Measurements from ENCODE around the gene FBXO31. TPM values are rescaled to one million over a fixed set of nuclear protein-coding genes. Genes with fewer than 3 reads are reported as not detected.
"Not testable (repeated sequence)": the region's sequence is repeated elsewhere in the genome, so short reads cannot be mapped to it uniquely, and the experiment has no call there.

The FBXO31 gene
- total RNA-seq, 1 experiment from 2014 or later = 7.4 TPM

DNA sequence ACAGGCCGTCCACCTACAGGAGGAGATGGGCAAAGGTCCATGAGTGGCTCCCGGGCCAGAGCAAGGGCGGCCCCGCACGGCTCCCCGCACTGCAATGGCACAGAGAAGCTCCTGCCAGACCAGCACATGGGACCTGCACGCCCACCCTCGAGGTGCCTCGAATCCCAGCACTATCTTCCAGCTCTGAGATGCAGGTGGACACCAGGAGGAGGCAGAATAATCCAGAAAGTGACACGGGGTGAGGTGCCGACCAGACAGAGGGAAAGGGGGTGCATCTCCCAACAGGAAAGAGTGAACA, 39.9 kb downstream of the FBXO31 start:
- DNase-seq (ENCODE audit: low spot score) = no peak

DNA sequence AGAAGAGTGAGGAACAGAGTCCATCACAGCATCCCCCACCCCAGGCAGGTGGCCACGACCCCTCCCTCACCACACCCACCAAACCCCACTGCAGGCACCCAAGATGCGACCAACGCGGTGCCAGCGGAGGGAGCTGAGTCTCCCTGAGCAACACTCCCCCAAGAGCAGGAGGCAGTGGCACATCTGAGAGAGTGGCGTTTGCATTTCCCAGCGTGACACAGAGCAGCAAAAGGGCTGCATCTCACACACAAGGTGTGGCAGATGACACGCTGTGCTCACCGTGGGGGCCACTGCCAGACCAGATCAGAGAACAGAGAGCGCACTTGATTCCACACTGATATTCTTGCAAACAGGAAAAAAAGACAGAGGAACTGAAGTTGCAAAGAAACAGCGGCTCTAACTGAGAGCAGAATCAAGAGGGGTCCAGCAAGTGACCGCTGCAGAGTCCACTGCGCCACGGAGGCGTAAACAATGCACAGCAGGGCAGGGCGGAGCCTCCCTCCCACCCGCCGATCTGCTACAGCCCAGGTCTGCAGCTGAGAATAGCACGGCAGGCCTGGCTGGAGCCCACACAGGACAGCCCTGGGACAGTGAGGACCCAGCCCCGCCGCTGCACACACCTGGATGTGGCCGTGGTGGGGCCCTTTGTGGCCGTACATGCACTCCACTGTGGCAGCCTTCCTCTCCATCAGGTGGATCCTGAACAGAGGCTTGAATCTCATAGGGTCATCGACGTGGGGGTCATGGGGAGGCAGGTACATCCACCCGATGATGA, 40.4 kb downstream of the FBXO31 start:
- no peak for DNase-seq (ENCODE audit: low spot score)

DNA sequence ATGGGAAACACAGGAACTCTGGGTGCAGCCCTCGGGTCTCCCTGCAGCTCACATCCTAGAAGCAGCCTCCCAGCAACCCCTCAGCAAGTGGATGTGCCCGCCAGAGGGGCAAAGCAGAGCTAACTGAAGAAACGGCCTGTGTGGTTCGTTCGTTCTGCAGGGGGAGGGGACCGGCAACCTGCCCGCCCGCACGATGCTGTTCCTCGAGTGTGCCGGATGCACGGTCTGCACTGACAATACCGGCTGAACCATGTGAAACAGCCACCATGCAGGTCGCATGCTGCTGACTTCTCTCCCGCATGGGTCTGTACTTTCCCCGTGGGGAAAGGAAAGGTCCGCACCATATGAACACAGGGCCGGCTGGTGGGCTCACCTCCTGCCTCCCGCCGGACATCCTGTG, 41.1 kb downstream of the FBXO31 start:
- DNase-seq (ENCODE audit: low spot score) = no peak

DNA sequence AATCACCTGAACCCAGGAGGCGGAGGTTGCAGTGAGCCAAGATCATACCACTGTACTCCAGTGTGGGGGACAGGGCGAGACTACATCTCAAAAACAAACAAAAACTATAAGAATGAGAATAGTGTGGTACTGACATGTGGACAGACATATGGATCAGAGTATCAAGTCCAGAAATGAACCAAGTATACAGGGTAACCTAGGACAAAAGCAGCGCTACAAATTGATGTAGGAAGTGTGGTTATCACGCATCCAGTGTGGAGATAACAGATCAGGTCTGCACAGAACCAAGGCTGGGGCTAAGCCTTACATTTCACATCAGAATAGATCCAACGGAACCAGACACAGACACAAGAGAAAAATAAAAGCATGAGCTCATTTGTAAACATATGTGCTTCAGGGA, 43.4 kb downstream of the FBXO31 start:
- DNase-seq (ENCODE audit: low spot score) = no peak

DNA sequence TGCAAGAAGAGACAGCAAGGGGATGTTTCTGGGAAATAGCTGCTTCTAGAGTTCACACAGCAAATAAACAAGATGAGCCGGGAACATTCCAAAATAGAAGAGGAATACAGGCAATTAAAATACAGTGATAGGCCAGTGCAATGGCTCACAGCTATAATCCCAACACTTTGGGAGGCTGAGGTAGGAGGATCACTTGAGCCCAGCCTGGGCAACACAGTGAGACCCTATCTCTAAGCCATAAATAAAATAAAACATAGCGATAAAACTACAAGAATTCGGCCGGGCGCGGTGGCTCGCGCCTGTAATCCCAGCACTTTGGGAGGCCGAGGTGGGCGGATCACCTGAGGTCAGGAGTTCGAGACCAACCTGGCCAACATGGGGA, 43.9 kb downstream of the FBXO31 start:
- DNase-seq (ENCODE audit: low spot score) = not testable (repeated sequence)

DNA sequence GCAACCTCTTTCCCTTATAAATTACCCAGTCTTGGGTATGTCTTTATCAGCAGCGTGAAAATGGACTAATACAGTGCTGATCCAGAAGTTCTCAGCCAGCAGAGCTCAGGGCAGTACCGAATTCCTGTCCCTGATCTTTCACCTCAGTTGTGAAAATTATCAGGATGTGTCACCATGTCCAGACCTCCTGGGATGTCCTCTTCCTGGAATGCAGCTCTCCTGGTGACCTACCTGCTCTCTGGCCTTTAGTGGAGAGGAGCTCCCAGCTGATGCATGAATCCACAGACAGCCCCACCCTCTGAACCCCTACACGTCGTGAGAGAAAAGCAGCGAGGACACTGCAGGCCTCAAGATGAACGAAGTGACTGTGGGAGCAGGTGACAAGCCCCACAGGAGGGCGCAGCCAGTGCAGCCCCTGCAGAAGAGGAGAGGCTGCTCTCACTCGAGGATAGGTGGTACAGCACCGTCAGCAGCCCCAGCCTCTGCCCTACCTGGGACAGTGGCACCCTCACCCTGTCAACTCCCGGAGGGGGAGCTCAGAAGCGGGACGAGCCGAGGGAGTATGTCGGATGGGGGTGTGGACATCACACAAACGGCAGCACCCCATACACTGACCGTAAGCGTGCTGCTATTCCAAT, 44.4 kb downstream of the FBXO31 start:
- no peak for DNase-seq (ENCODE audit: low spot score)

DNA sequence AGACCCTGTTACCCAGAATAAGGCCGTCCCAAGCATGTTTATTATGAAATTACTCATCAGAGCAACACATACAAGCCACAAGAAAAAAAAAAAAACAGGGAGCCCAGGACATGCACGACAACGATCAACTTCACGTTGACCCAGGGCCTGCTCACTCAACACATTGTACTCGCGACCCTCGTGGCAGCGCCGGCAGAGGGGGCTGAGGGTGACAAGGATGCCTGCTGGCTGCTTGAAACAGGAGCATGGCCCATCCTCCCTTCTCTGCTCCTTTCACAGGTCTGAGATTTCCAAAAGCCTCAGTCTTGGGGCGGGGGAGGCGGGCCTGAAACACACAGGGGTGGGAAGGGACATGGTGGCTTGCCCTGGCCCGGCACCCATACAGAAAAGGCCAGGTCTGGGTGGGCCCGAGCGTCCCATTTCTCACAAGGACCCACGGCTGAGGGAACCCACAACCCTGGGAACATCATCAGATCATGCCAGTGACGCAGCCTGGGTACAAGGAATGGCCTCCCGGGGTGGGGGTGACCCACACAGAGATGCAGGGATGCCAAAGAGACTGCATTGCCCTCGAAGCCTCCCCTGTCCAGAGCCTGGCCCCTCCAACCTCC, 45.3 kb downstream of the FBXO31 start:
- DNase-seq (ENCODE audit: low spot score) = no peak

DNA sequence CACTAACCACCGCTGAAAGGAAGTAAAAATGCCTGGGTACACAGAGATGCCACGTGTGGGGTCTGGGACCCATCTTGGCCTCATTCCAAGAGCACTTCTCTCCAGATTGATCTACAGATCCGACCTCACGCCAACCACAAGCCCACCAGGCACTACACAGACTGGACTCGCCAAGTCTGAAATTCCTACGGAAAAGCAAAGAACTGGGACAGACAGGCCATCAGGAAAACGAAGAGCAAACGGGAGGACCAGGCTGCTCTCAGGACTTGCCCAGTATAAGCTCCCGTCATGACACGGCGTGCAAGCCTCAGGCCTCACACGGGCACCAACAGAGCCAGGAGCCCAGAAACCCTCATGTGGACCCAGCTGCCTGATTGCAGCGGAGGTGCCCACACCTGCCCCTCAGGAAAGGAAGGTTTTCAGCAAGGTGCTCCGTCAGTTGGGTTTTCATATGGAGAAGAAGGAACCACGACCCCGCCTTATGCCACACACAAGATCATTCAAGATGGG, 46.3 kb downstream of the FBXO31 start:
- DNase-seq (ENCODE audit: low spot score) = no peak

DNA sequence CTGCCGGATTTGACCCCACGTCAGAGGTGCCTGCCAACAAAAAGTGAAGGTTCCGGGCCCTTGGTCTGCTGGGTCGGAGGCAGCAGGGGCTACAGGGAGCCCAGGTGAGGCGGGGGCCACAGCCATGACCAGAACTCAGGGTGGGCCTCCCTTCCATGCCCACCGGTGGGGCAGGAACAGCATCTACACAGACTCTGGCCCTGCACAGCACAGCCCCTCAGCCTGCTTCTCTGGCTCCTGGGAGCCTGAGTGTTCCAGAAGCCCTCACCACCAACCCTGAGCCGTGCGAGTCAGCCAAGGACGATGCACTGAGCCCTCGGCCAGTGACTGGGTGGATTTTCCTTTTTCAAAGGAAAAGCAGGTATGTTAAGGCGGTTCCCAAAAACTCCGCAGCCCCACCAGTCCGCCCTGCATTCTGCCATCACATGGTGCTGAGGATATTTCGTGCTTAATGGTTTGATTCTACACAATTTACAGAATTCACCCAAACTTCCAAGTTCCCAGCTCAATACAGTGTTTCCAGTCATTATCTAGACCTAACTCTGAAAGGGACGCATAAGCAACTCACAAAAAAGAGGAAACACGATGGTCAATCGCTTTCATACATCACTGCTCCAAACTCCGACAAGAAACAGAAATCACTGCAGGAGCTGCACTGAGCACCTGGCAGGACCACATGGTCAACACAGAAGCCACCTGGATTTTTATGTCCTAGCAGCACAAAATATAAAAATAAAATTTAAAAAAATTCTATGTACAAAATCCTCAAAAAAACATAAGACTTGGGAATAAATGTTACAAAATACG, 46.9 kb downstream of the FBXO31 start:
- DNase-seq (ENCODE audit: low spot score) = no peak

DNA sequence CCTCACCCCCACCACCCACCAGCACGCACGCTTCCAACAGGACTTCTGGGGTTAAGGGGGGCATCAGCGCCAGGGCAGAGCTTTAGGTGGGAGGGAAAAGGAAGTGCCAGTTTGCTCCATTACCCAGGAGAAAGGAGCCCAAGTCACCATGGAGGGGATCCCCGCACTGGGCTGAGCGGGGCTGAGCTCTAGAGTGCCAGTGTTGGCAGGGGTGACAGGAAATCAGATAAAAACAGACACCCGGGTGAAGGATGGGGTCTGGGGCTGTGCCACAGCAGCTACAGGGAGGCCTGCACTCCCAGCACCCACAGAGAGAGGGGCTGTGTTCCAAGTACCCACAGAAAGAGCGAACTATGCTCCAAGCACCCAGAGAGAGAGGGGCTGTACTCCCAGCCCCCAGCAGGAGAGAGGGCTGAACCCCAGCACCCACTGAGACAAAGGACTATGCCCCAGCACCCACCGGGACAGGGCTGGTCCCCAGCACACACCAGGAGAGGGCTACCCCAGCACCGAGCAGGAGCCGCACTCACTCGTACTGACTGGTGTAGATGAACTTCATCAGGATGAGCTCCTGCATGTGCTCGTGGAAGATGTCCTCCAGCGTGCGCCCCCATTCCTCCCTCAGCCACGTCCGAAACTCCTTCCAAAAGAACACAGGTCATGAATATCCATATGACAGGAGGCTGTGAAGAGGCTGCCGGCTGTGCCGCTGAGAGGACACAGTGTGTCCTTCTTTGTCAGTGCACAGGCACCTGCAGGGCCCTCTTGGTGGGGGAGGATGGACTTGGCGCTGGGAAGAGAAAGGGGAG, 47.7 kb downstream of the FBXO31 start:
- DNase-seq (ENCODE audit: low spot score) = no peak

DNA sequence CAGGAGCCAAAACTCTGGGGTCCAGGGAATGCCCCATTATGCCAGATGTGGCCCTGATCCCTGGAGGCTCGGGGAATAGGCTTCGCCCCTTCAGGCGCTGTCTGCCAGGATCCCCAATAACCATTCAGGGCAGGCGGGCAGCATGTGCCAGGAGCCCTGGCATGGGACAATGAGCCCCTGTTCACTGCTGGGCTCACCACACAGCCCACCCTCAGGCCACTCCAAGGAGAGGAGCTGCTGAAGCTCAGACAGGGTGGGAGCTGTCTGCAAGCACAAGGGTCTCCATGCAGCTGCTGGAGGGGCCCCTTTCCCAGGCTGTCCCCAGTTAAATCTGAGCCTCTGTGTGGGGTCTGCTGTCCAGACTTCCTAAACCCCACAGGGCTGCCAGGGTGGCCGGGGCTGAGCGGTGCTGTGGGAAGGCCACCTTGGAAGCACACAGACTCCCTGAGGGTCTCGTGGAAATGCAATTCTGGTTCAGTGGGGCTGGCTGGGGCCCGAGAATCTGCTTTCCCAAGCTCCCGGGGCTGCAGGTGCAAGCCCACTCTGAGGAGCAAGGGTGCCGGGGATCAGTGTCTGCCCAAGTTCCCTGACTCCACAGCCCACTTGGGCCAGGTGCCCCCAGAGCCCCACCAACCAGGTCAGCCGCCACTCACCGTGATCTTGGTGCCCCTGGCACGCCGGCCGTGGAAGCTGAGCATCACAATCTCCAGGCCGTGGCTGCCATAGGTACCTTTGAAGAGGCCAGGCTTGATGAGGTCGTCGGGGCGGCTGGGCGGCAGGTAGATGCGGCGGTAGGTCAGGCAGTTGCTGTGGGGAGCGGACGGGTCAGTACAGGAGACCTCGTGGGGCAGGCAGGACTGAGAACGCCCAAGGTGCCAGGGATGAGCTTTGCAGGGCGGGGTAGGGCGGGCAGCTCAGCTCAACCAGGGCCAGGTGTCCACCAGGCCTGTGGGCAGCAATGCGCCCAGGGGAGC, 48.6 kb downstream of the FBXO31 start:
- DNase-seq (ENCODE audit: low spot score) = no peak

DNA sequence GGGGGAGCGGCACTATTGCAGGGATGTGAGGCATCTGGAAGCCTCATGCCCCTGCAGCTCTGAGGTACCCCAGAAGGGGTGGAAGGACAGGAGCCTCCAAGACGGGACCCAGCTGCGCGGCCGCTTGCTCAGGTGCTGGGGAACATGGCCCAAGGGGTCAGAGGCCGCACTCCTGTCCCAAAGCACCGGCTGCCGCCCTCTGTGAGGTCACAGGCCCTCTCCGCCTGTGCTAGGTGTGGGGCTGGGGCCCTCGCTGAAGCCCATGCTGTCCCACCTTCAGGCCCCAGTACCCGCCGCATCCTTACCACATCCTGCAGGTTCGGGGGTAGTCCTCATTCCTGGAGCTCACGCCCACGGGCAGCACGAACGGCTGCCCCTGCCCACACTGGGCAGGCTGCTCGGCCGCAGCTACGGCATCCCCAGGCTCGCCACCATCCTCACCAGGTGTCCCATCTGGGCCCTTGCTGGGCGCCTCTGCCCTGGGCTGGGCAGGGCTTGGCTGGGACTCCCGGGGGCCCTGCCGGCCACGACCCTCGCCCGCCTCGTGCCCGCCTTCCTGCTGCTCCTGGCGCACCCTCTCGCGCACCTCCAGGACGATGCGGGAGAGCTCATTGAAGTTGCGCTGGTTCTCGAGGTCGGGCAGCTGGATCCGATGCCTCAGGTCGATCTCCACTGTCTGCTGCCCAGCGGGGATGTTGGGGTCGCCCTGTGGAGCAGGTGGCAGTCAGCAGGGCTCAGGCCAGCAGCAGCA, 49.8 kb downstream of the FBXO31 start:
- DNase-seq (ENCODE audit: low spot score) = no peak

DNA sequence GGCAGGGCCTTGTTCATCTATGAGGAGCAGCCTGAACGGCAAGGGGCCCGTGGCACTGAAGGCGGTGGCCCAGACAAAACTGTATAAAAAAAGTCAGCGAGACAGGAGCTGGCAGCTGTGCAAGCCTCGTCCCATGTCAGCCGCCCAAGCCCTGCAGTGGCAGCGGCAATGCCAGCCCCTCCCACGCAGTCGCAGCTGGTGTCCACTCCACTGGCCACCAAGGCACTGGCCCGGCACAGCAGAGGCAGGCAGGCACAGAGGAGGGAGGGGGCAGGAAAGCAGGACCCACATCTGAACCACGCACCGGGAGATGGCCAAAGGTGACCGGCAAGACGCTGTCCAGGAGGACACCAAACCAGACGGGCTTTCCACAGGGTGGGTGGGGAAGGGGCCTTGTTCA, 50.5 kb downstream of the FBXO31 start:
- no peak for DNase-seq (ENCODE audit: low spot score)

DNA sequence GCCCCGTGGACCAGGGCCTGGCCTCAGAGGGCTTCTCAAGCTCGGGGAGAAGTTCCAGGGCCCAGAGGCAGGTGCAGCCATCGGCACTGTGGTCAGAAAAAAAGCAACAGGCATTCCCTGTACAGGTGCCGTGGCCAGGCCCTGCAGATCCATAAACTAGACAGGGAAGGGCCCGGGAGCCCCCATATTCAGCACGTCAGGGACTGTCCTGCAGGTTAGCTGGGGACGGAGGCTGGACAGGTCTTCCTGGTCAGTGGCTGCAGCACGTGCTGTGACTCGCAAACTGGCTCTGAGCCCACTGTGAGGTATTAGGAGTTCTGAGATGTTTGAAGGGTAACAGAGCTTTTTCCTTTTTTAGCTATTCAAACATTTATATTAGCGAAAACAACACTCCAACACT, 51.4 kb downstream of the FBXO31 start:
- DNase-seq (ENCODE audit: low spot score) = no peak

DNA sequence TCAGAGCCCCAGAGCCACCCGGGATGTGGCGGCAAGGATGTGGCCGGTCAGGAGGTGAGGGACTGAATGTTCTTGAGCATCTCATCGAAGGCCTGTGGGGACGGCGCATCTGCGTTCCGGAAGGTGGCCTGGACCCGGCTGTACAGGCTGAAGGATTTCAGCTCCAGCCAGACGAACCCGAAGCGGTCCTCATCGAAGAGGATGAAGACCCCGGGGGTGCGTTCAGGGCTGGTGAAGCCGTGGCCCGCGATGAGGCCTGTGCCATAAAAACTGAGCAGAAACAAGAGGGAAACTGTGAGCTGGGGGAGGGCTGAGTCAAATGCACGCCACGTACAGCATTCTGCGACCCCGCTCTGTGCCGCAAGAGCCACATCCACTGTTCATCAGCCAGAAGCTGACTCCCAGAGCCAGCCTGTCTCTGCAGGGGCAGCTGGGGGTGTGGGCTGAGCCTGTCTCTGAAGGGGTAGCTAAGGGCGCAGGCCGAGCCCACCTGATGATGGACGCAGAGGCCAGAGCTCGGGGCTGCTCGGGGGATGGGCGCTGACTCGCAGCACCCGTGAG, 52.3 kb downstream of the FBXO31 start:
- no peak for DNase-seq (ENCODE audit: low spot score)

DNA sequence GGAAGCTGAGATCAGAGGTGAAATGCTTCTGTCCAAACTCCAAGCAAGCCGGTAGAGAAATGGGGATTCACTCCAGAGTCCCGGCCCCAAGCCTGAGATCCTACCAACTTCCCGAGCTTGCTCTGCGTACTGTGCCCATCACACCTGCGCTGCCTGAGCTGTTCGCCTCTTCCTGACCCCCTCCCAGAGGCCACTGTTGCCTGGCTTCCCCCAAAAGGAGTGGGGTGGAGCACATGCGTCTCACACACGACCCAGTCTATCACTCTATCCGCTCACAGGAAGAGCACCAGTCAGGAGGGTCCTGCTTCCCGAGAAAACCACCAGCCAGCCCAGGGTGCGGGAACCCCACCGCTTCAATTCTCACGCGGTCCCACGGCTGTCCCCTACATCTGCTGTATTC, 52.9 kb downstream of the FBXO31 start:
- DNase-seq (ENCODE audit: low spot score) = no peak

DNA sequence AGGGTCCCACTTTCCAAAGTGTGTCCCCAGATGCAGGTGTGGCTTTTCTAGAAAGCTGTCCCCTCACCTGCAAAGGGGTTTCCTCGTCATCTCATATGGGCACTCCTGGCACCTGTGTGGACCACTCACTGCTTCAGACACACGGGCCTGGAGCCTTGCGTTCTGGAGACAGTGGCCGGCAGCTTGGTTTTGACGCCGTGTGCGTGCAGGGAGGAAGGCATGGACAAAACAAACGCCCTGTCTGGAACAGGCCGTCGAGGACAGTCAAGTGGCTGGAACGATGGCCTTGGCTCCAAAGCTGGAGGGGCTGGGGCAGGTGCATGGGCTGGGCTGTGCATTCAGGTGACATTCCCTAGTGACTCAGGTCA, 53.3 kb downstream of the FBXO31 start:
- DNase-seq (ENCODE audit: low spot score) = no peak

DNA sequence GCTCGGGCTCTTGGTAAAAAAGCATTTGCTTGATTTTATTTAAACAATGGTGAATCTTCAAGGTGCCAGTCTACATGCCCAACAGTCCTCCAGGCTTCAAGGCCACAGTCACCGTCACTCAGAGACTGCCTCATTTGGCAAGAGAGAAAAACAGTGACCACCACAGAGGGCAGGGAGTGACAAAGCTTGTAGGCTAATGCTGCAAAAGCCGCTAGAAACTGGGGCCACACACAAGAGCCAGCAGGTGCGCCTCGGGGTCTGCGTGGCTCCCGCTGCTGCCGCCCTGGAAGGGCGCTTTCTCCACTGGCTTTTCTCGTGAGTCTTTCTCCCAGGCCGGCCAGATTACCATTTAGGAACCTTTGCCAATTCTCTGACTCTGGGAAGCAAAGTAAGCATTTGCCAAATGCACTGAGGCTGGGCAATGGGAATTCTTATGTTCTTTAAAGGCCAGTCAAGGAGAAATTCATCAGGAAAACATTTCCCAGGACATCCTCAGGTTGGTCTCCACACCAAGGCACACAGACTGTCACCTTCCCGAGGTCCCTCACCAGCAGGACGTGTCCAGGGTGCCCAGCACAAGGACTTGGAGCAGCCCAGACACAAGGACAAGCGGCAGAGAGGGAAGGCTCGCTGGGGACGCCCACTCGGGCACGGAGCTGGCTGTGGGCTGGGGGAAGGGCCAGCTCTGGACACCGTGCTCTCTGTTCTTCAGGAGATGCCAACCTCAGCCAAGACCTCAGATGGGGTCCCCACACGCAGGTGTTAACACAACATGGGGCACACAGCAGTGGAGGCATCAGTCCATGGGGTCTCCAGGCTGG, 53.9 kb downstream of the FBXO31 start:
- DNase-seq (ENCODE audit: low spot score) = no peak

Data from H4 (cell line).